Astrocyte of the cerebellum (primary cell): Measurements from ENCODE around the gene CDC45.

Experiments
- DNase-seq: peaks from one replicate; pipeline ENCODE4 v3.0.0-alpha.2; 2011; ENCODE audit warnings: low read depth
- H3K4me3 ChIP-seq: 2 replicates; pipeline ENCODE4 v1.5.1; 2011; ENCODE audit warnings: mild to moderate bottlenecking, low read depth, low read length, moderate library complexity
- in situ Hi-C: cut with HindIII; loops from 2 replicates; pipeline ENCODE4 v1.10.0; 2017; ENCODE audit warnings: low sequenced_read_pairs
- TF ChIP-seq, protein P1 (sequence below): IDR thresholded peaks from 2 replicates; pipeline ENCODE4 v1.5.1; 2012; ENCODE audit warnings: low read length, low read depth, moderate library complexity, mild to moderate bottlenecking; ENCODE audit errors: missing control alignments

CDC45 gene

DNA sequence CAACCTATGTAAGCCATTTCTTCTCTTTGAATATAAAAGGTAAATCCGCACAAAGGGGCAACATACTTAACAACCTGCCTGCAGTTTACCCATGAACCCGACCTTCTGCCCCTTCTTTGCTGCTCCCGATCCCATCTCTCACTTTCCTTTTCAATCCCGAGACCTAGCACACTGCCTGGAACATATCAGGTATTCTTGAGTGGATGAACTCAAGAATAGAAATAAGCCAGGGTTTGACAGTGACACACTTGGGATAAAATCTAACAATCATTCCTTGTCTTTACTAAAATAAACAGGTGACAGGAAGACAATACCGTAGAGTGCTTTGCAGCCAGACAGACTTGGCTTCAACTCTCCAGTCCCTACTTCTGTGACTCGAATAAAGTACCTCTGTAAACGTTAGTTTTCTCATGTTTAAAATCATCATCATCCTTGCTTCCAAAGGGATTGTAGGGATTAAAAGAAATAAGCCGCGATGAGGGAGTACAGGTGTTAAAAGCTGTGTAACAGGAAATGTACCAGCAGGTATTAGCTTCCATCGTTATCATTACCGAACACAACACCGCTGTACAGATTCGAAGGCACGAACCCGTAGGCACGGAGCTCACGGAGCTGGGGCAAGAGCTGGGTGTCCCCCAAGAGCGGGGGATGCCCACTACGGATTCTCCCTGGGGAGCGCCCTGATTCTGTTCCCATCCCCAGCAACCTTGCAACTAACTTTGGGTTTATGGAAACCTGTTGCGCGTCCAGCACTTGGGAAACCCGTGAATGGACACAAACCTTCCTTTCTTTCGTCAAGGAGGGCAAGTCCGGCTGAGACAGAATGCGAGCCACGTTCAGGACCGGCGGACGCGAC is 1.4 kb upstream of the CDC45 start:
- peak overlapping the region; percentile 78 for H3K4me3 ChIP-seq
- no peak for DNase-seq
- in situ Hi-C loops: no loop called here
- TF ChIP-seq, protein P1, sequence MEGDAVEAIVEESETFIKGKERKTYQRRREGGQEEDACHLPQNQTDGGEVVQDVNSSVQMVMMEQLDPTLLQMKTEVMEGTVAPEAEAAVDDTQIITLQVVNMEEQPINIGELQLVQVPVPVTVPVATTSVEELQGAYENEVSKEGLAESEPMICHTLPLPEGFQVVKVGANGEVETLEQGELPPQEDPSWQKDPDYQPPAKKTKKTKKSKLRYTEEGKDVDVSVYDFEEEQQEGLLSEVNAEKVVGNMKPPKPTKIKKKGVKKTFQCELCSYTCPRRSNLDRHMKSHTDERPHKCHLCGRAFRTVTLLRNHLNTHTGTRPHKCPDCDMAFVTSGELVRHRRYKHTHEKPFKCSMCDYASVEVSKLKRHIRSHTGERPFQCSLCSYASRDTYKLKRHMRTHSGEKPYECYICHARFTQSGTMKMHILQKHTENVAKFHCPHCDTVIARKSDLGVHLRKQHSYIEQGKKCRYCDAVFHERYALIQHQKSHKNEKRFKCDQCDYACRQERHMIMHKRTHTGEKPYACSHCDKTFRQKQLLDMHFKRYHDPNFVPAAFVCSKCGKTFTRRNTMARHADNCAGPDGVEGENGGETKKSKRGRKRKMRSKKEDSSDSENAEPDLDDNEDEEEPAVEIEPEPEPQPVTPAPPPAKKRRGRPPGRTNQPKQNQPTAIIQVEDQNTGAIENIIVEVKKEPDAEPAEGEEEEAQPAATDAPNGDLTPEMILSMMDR: no peak

DNA sequence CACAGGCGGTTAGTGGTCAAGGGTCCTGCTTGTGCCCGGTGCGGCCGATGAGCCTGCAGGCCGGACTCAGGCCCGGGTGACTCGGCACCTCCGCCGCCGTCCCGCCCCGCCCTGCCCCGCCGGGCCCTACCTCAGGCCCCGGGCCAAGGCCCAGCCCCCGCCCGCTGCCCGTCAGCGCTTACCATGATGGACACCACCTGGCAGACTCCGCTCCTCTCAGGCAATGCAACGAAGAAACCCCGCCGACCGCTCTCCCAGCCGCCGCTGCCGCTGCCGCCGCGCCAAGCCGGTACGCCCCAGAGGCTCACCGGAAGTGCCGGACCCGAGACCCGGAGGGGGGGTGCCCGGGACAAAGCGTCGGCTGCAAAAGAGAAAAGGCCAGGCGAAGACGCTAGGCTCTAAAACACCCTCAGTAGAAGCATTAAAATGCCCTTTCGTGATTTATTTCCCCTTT is 792 bp upstream of the CDC45 start, which contains the start of gene UFD1:
Gene UFD1 (minus strand): TSS at position 293 of the 454 bp plus-strand sequence. CDS start 108 bp downstream, at position 185.
- in situ Hi-C loops: no loop called here
- DNase-seq: peak; percentile 38
- TF ChIP-seq, protein P1: no peak
- H3K4me3 ChIP-seq: peak within 1 kb of the TSS; percentile 78

DNA sequence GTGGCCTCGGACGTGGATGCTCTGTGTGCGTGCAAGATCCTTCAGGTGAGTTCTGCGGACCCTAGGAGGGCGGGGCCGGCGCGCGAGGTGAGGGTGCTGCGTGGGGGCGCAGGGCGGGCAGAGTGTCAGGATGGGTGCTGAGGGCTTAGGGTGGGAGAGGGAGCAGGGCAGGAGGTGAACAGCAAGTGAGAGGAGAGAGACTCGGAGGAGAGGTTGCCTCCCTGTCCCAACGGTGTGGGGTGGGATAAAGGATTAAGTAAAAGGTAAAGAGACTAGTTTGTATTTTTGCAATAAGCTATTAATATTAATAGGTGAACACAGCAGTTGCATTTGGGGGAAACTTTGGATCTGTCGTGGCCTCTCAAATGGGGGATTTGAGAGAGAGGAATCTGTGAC is 451 bp downstream of the CDC45 start:
- TF ChIP-seq, protein P1: no peak
- H3K4me3 ChIP-seq: peak overlapping the region; percentile 78
- no peak for DNase-seq
- in situ Hi-C loops: no loop called here

DNA sequence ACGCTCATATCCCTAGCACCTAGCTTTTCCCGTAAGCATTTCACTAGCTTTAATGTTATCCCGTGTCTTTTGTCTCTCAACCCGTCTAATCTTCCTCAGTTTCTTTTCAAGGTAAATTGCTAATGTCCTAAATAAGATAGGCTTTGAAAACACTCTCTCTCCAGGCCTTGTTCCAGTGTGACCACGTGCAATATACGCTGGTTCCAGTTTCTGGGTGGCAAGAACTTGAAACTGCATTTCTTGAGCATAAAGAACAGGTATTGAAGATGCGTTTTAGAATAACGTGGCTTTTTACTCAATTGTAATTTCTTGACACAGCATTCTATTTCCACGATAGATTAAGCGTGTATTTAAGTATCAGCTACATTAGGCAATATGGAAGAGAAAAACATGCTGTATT is 1.1 kb downstream of the CDC45 start:
- TF ChIP-seq, protein P1: no peak
- in situ Hi-C loops: no loop called here
- no peak for DNase-seq
- H3K4me3 ChIP-seq: no peak overlapping the region

DNA sequence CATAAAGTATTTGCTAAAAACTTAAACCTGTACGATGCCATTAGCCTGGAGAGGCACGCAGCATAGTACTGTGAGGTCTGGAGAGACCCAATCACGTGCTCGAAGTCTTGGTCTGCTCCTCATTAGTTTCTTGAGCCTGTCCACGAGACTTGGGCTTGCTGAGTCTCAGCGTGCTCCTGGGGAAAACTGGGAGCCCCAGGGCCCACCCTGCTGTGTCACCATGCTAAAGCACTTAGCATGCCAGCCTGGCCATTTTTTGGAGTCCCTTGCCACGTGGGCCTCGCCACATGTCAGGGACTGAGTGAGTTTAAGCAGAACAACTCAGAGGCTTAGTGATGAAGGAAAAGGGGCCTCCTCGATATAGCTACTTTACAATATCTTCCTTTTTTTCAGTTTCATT is 2.6 kb downstream of the CDC45 start:
- TF ChIP-seq, protein P1: no peak
- no peak for DNase-seq
- H3K4me3 ChIP-seq: no peak overlapping the region
- in situ Hi-C loops: no loop called here

DNA sequence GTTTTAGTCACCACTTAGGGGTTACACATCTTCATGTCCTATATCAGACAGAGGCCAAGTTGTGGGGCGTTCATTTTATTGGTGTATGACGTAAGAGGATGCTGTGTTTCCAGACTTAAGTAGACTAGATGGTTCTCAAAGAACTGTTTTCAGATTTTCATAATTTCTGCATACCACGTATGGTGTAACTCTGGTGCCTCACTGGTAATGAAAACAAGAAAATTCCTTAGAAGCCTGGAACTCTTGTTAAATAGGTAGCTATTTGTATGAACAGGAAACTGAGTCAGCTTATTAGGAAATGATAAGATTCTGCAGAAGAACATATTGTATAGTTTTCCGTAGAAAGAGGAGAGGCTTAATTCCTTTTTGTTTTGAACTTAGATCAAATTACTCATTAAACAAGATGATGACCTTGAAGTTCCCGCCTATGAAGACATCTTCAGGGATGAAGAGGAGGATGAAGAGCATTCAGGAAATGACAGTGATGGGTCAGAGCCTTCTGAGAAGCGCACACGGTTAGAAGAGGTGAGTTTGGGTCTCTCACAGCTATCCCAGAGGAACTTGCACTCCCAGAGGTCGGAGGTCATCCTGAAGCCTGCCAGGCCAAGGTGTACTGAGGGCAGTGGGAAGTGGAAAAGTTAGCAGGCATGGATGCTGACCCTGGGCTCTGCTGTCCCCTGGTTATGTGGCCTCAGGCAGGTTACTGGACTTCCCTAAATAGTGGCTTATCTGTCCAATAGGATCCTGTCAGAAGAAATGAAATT is 3.9 kb downstream of the CDC45 start:
- in situ Hi-C loops: no loop called here
- H3K4me3 ChIP-seq: no peak overlapping the region
- TF ChIP-seq, protein P1: no peak
- no peak for DNase-seq
